Measurements from ENCODE around the gene ASB6. TPM values are rescaled to one million over a fixed set of nuclear protein-coding genes. Genes with fewer than 3 reads are reported as not detected.

Gene ASB6
- total and polyA plus RNA-seq, 2 of the 13 experiments (the other 11 are each of a cell fraction or from before 2014, with no cell fraction given) = 8.2 to 8.4 TPM

GRCh38 chr9:129591916-129592315 is 50.0 kb downstream of the ASB6 start (continued):
- TF ChIP-seq ZNF281 (CRISPR knock-in tag; IDR thresholded peaks at IDR 0.05; ENCODE audit: borderline replicate concordance) (peak; percentile 22; the same call in 1 of the 2 replicates), GABPB1 (CRISPR knock-in tag; IDR thresholded peaks at IDR 0.05) (no peak), ZNF75D (CRISPR knock-in tag; IDR thresholded peaks at IDR 0.05; ENCODE audit: borderline replicate concordance) (no peak), ZC3H4 (CRISPR knock-in tag; IDR thresholded peaks at IDR 0.05; ENCODE audit: borderline replicate concordance) (no peak), ZNF235 (CRISPR knock-in tag; IDR thresholded peaks at IDR 0.05; ENCODE audit: borderline replicate concordance) (no peak), ZNF577 (CRISPR knock-in tag; IDR thresholded peaks at IDR 0.05; ENCODE audit: borderline replicate concordance, low read depth) (no peak), SRF (IDR thresholded peaks at IDR 0.05; ENCODE audit: low read depth, low read length) (peak; percentile 98), U2AF2 (IDR thresholded peaks at IDR 0.05; ENCODE audit: low read depth, low read length) (no peak), ZNF605 (CRISPR knock-in tag; IDR thresholded peaks at IDR 0.05) (peak; percentile 55; the same call in 1 of the 2 replicates), ZFX (CRISPR knock-in tag; IDR thresholded peaks at IDR 0.05; ENCODE audit: low read depth) (peak; percentile 55; the same call in 1 of the 2 replicates), ZNF629 (CRISPR knock-in tag; conservative IDR thresholded peaks at IDR 0.05) (no peak), TEAD3 (CRISPR knock-in tag; optimal IDR thresholded peaks at IDR 0.05; ENCODE audit: borderline replicate concordance) (peak; percentile 74), HNF4G (IDR thresholded peaks at IDR 0.05; ENCODE audit: borderline replicate concordance, low read depth, low read length) (no peak), HNF4G (CRISPR knock-in tag; IDR thresholded peaks at IDR 0.05; ENCODE audit: borderline replicate concordance, low read depth) (no peak), EP300 (IDR thresholded peaks at IDR 0.05; ENCODE audit: low read depth in 2 of 2, low read length in 2 of 2) (no peak; a peak in 1 of 4 replicates), EP300 (CRISPR knock-in tag; IDR thresholded peaks at IDR 0.05; ENCODE audit: borderline replicate concordance) (no peak), NR2F2 (IDR thresholded peaks at IDR 0.05; ENCODE audit: borderline replicate concordance, low read depth) (no peak), ZNF468 (CRISPR knock-in tag; IDR thresholded peaks at IDR 0.05) (no peak), SRSF9 (IDR thresholded peaks at IDR 0.05; ENCODE audit: borderline replicate concordance, insufficient read depth, low read depth, low read length, poor library complexity, severe bottlenecking) (no peak), ELF3 (CRISPR knock-in tag; IDR thresholded peaks at IDR 0.05) (peak; percentile 43; the same call in 1 of the 2 replicates), ZNF776 (CRISPR knock-in tag; IDR thresholded peaks at IDR 0.05) (no peak)
- TF ChIP-seq, protein P1, sequence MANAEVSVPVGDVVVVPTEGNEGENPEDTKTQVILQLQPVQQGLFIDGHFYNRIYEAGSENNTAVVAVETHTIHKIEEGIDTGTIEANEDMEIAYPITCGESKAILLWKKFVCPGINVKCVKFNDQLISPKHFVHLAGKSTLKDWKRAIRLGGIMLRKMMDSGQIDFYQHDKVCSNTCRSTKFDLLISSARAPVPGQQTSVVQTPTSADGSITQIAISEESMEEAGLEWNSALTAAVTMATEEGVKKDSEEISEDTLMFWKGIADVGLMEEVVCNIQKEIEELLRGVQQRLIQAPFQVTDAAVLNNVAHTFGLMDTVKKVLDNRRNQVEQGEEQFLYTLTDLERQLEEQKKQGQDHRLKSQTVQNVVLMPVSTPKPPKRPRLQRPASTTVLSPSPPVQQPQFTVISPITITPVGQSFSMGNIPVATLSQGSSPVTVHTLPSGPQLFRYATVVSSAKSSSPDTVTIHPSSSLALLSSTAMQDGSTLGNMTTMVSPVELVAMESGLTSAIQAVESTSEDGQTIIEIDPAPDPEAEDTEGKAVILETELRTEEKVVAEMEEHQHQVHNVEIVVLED (CRISPR knock-in tag; IDR thresholded peaks at IDR 0.05; ENCODE audit: borderline replicate concordance) = no peak
- TF ChIP-seq, protein P2, sequence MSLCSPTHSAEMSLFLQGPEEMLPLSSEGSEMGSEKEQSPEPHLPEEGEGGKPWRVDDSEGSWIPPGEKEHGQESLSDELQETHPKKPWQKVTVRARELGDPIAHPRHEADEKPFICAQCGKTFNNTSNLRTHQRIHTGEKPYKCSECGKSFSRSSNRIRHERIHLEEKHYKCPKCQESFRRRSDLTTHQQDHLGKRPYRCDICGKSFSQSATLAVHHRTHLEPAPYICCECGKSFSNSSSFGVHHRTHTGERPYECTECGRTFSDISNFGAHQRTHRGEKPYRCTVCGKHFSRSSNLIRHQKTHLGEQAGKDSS (CRISPR knock-in tag; IDR thresholded peaks at IDR 0.05; ENCODE audit: borderline replicate concordance, low read depth) = no peak
- TF ChIP-seq, protein P3, sequence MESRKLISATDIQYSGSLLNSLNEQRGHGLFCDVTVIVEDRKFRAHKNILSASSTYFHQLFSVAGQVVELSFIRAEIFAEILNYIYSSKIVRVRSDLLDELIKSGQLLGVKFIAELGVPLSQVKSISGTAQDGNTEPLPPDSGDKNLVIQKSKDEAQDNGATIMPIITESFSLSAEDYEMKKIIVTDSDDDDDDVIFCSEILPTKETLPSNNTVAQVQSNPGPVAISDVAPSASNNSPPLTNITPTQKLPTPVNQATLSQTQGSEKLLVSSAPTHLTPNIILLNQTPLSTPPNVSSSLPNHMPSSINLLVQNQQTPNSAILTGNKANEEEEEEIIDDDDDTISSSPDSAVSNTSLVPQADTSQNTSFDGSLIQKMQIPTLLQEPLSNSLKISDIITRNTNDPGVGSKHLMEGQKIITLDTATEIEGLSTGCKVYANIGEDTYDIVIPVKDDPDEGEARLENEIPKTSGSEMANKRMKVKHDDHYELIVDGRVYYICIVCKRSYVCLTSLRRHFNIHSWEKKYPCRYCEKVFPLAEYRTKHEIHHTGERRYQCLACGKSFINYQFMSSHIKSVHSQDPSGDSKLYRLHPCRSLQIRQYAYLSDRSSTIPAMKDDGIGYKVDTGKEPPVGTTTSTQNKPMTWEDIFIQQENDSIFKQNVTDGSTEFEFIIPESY (CRISPR knock-in tag; IDR thresholded peaks at IDR 0.05) = peak; percentile 46; the same call in 1 of the 2 replicates
